ENCODE measurements around the gene LAMC1. TPM values are rescaled to one million over a fixed set of nuclear protein-coding genes. Genes with fewer than 3 reads are reported as not detected.

LAMC1 gene
- total and polyA plus RNA-seq, 2 donors (not counting 1 experiment from before 2014, with no cell fraction given) = 11.5 to 34.0 TPM

- Histone ChIP-seq H2AFZ (ENCODE audit: insufficient read depth, low read depth, low read length, poor library complexity, severe bottlenecking) (no peak overlapping the region), H3K9ac (ENCODE audit: low read length) (no peak overlapping the region), H4K20me1 (ENCODE audit: control insufficient read depth, insufficient read depth, low read length, poor library complexity, severe bottlenecking) (no peaks in the 10 kb centered on the region), H3K4me2 (replicated peaks; ENCODE audit: low read depth, low read length, poor library complexity, severe bottlenecking) (no peak overlapping the region), H3K27me3 (replicated peaks in 1 of 4; ENCODE audit: control extremely low read depth in 1 of 4, control insufficient read depth in 3 of 4, insufficient read depth in 4 of 4, low read length in 3 of 4) (no peaks in the 10 kb centered on the region), H3K4me3 (ENCODE audit: control extremely low read depth in 1 of 5, extremely low read depth in 1 of 5, insufficient read depth in 1 of 5, low read depth in 2 of 5, low read length in 4 of 5) (no peak overlapping the region), H3K9me3 (ENCODE audit: control extremely low read depth in 1 of 3, control insufficient read depth in 2 of 3, insufficient read depth in 1 of 3, low read length in 2 of 3) (no peaks in the 10 kb centered on the region), H3K79me2 (ENCODE audit: control insufficient read depth, insufficient read depth, low read length) (peaks cover 45% of the 10 kb centered on the region), H3K4me1 (ENCODE audit: control insufficient read depth in 2 of 2, insufficient read depth in 2 of 2, low read length in 2 of 2) (peaks cover 24 to 40% of the 10 kb centered on the region in 2 donors), H3K36me3 (replicated peaks in 1 of 2; ENCODE audit: control extremely low read depth in 1 of 2, control insufficient read depth in 1 of 2, extremely low read depth in 1 of 2, insufficient read depth in 2 of 2, low read length in 1 of 2) (no peaks in the 10 kb centered on the region), H3K27ac (ENCODE audit: low read length in 2 of 2) (no peak overlapping the region)
- WGBS (ENCODE audit: insufficient coverage) = no CpG with 5 or more reads among the region's 2 CpGs
- ChIA-PET CTCF (interaction anchor here (0.7 kb wide), 1 partner anchor 20 kb away, joined by 4 read pairs; no protein-coding TSS in a partner anchor), POLR2A (no interaction called here)
- no peak for ATAC-seq (ENCODE audit: low read depth)
- no peak overlapping the region for H3K27ac Mint-ChIP-seq
- TF ChIP-seq CTCF (IDR thresholded peaks at IDR 0.05) = no peak
- no peak for TF ChIP-seq EZH2 (IDR thresholded peaks at IDR 0.05; ENCODE audit: borderline replicate concordance, insufficient read depth, low read depth, low read length, poor library complexity, severe bottlenecking)
- peaks cover 59% of the 10 kb centered on the region for H3K4me1 Mint-ChIP-seq
- no peak overlapping the region for H3K4me3 Mint-ChIP-seq
- intact Hi-C loops (cut with micrococcal nuclease) = no loop called here
- no peaks in the 10 kb centered on the region for H3K9me3 Mint-ChIP-seq (ENCODE audit: insufficient read depth)
- no peak for DNase-seq
- H3K27me3 Mint-ChIP-seq = no peaks in the 10 kb centered on the region
These were observed 21.9 kb downstream of the LAMC1 start for GRCh38 chr1:183044893-183045649.

All from B cell (primary cell).